Left ventricle myocardium superior (tissue), 1 donor: Measurements from ENCODE around the gene TNFRSF18. TPM values are rescaled to one million over a fixed set of nuclear protein-coding genes. Genes with fewer than 3 reads are reported as not detected.

Experiments used
- ATAC-seq: fragments of 200-7000 bp; cut with Tn5 transposase; one replicate; pipeline ENCODE4 v1.9.1; 2020; ENCODE audit warnings: mild to moderate bottlenecking, moderate library complexity
- DNase-seq: peaks from one replicate; pipeline ENCODE4 v3.0.0-alpha.2; 2020
- intact Hi-C: fragments of 100-400 bp; cut with micrococcal nuclease; formaldehyde crosslinking; loops from one replicate; pipeline ENCODE4 v1.11.0; 2022
- total RNA-seq: library from RNA; stranded (reverse); fragmentation: NEBNext Ultra II Directional; extraction: Animal tissue kit (Norgen Biotek cat#: 25700); gene quantifications from one replicate; pipeline ENCODE4 v1.2.1, GENCODE V29; 2021
- donor health status: DM: no; HTN: yes; CAD: no; lungs with severe emphysema.

Gene TNFRSF18
- total RNA-seq, 1 donor from 2014 or later = 0.32 TPM

DNA sequence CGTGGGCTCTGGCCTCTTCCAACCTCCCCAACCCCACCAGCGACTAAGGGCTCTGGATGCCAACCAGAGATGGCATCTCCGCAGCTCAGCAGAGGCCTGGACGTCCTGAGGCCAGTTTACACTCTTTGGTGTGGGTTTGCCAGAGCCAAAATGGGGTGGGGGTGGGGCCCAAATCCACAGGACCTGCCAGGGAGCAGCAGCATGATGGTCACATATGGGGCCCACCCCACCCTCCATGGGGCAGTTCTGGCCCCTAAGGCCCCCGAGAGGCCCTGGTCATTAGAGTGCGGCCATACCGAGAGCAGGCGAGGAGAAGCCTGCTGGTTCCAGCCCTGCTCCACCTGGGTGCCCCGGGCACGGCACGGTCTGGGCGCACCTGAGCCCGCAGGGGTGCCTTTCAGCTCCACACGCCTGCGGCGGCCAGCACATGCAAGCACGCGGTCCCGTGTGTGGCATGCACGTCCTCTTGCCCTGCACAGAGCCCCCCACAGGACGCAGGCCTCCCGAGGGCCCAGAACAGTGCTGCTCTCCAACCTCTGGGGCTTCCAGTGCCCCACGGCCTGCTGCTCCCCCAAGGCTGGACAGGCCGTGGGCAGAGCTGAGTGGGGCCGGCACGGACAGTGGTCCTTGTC lies 35.3 kb upstream of the TNFRSF18 start:
- ATAC-seq (no peak), DNase-seq (no peak)
- intact Hi-C loops = no loop called here

DNA sequence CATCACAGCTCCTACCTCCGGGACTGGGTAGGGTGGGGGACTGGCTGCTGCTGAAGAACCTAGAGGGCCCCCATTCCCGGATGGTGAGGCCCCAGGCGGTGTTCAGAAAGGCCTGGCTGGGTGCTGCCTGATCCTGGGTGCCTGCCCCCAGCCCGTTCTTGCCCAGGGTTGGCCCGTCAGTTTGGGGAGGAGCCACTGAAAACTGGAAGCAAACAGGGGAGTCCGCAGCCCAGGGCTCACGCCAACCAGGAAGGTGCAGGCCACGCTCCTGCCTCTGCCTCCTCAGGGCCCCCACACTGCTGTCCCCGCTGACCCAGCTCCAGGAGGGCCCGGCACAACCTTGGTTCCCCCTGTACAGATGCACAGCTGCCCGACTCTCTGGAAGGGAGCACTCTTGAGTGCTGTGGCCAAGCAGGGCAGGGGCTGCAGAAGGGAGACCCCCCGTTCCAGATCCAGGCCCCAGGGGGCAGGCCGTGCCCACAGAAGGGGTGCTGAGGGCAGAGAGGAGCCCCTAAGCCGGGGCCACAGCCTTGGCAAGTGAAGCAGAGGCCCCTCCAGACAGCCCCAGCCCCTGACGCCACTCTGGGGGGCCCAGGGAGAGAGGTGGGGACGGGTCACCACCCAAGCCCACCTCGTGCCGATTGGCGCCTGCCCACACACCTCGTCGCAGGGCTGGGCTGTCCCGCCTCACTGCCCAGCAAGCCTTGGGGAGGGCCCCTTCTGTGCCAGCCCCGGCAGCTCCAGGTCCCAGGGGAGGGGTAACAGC lies 34.6 kb upstream of the TNFRSF18 start:
- ATAC-seq (no peak), DNase-seq (no peak)
- intact Hi-C loops = no loop called here

- DNase-seq (no peak), ATAC-seq (no peak)
- intact Hi-C loops = no loop called here
These were observed 33.9 kb upstream of the TNFRSF18 start for GRCh38 chr1:1240348-1240732.

DNA sequence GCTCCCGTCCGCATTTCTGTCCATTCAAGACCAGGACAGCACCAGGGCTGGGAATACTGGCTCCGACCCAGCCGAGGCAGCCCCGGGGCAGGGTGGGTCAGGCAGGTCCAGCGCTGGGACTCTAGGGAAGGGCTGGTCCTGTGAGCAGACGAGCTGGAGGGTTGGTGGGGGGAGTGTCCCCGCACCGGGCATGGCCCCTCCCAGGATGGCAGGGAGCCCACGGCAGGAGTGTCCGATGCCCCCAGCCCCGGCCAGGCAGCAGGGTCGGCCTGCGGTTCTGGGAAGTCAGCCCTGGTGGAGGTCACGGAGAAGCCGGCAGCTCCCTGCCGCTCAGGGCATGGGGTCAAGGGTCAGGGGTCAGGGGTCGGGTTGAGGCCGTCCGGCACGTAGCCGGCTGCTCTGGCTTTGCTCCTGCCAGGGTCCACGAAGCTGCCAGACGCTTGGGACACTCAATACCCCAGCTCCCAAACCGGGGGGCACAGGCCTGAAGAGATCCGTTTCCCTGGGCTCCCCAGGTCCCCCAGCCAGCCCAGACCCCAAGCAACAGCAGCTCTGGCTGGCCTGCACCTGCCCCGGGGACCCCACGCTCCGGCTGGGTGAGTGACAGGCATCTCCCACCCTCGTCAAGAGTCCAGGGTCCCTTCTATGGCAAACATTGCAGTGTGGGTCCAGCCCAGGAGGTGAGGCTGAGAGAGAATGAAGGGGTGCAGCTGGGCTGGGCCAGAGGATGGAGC lies 33.4 kb upstream of the TNFRSF18 start:
- ATAC-seq (no peak), DNase-seq (no peak)
- intact Hi-C loops = no loop called here

GRCh38 chr1:1239227-1239613 lies 32.8 kb upstream of the TNFRSF18 start:
- intact Hi-C loops = no loop called here
- no peak for ATAC-seq
- no peak for DNase-seq

GRCh38 chr1:1238702-1239178 lies 32.3 kb upstream of the TNFRSF18 start:
- ATAC-seq = no peak
- no peak for DNase-seq
- intact Hi-C loops = no loop called here

DNA sequence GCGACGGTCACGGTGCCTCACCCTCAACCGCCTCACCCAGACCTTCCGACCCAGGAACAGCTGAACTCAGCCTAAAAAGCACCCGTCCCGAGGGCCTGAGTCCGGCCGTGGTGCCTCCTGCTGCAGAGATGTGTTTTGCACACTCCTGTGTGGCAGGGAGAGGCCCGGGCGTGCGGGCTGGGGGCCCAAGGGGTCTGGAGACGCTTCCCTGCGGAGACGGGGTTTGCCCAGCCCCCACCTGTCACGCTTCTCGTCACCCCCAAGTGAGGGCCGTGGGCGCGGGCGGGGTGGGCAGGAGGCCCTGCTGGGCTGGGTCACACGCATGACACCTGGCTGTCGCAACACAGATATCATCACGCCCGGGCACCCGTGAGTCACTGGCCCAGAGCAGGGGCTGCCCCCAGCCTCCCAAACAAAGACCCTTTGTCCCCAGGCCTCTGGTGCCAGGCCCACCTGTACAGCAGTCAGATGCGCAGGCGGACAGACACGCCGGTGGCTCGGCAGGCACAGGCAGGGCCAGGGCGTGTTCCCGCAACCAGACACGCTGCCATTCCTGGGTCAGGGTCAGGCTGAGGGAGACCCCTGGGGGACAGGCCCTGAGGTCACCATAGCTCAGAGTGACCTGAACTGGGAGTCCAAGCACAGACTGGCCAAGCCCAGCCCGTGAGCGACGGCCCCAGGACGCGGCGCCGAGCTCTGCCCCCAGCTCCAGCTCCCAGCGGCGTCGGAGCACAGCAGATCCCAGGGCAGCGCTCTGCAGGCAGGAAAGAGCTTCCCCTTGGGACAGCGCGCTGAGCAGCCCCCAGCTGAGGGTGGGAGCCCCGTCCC lies 31.7 kb upstream of the TNFRSF18 start:
- intact Hi-C loops = no loop called here
- no peak for ATAC-seq

GRCh38 chr1:1236945-1237873 lies 30.8 kb upstream of the TNFRSF18 start:
- ATAC-seq (no peak), DNase-seq (no peak)
- intact Hi-C loops = no loop called here

More for the DNA sequence above, 31.7 kb upstream of the TNFRSF18 start:
- no peak for DNase-seq

DNA sequence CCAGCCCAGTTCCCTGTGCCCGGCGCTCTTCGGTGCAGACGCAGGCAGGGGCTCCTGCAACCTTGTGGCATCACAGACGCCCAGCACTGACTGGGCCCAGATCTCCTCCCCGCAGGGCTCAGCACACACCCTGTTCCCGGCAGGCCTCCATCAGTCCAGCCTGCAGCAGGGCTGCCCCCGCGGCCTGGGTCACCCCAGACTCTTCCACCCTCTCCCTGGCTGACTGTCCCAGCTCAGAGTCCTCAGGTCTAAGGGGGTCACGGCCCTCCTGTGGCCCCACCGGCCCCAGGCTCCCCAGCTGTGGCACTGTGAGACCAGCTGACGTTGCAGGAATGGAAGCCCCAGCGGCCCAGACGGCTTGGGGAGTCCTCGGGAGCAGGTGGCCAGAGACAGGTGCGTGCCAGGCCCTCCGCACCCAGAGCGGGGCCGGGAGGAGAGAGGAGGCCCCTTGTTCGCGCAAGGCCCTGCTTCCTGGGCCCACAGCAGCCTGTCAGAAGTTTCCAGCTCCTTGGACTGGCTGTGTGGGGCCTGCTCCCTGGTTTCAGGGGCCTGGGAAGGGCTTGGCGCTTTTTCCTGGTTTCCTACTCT lies 29.9 kb upstream of the TNFRSF18 start:
- intact Hi-C loops = no loop called here
- DNase-seq (no peak), ATAC-seq (no peak)

GRCh38 chr1:1235016-1235744 lies 28.8 kb upstream of the TNFRSF18 start:
- ATAC-seq (no peak), DNase-seq (no peak)
- intact Hi-C loops = no loop called here

DNA sequence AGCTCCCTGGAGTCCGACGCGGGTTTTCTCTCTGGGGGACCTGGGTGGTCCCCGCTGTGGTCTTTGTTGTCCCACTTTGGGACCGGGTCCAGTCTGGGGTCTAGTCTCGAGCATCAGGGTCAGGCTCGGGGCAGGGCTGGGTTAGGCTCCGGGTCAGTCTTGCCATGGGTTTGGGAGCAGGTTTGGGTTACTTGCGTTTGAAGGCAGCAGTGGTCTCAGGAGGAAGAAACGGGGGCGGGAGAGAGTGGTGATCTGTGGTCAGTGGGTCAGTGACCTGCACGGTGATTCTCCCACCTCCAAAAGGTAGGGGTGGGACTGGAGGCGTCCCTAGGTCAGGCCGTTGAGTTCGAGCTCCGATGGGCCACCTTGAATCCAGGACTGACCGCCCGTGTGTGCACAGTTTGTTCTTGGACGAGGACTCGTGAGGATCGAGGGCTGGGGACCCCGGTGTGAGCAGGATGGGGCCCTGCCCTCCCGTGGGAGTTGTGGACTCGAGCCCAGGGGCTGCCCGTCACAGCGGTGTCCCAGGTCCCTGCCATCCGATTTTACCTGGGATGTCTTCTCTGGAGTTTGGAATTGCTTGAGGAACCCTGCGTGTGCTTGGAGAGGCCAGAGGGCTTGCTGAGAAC lies 27.9 kb upstream of the TNFRSF18 start:
- DNase-seq (no peak), ATAC-seq (no peak)
- intact Hi-C loops = no loop called here

DNA sequence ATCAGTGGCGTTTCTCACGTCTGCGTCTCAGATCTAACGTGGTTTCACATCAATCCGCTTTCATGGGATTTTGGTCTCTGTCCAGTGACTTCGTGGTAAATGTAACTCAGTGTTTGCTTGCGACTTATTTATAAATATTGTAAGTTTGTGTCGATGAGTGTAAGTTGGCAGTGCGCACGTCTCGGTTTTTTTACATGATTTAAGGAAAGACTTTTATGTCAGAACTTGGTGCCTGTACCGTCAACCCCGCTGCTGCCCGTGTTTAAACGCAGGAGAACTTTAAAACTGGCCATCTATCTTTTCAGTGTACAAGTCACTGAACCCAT lies 27.1 kb upstream of the TNFRSF18 start:
- DNase-seq (no peak), ATAC-seq (no peak)
- intact Hi-C loops = no loop called here

DNA sequence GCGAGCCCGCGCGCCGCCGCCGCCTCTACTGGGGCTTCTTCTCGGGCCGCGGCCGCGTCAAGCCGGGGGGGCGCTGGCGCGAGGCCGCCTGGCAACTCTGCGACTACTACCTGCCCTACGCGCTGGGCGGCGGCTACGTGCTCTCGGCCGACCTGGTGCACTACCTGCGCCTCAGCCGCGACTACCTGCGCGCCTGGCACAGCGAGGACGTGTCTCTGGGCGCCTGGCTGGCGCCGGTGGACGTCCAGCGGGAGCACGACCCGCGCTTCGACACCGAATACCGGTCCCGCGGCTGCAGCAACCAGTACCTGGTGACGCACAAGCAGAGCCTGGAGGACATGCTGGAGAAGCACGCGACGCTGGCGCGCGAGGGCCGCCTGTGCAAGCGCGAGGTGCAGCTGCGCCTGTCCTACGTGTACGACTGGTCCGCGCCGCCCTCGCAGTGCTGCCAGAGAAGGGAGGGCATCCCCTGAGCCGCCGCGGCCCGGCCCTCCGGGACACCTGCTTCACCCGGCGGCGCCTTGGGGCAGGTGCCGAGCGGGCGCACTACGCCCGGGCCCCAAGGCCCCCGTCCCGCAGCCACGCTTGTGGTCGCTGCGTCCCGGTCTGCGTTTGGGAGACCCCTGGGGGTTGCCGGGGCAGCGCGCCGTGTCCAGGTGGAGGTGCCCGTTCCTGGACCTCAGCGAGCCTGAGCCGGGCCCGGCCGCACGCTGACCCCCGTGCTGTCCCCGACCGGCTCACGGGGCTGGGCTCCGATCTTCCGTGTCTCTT lies 26.6 kb upstream of the TNFRSF18 start:
- intact Hi-C loops = no loop called here
- ATAC-seq = no peak
- DNase-seq = no peak

- intact Hi-C loops = no loop called here
- no peak for ATAC-seq
- DNase-seq = no peak
These were observed 25.9 kb upstream of the TNFRSF18 start, which contains the start of gene B3GALT6 for GRCh38 chr1:1232208-1232795. TSS of gene B3GALT6 (plus strand) at chr1:1232237. CDS start at chr1:1232279, 42 bp downstream.

DNA sequence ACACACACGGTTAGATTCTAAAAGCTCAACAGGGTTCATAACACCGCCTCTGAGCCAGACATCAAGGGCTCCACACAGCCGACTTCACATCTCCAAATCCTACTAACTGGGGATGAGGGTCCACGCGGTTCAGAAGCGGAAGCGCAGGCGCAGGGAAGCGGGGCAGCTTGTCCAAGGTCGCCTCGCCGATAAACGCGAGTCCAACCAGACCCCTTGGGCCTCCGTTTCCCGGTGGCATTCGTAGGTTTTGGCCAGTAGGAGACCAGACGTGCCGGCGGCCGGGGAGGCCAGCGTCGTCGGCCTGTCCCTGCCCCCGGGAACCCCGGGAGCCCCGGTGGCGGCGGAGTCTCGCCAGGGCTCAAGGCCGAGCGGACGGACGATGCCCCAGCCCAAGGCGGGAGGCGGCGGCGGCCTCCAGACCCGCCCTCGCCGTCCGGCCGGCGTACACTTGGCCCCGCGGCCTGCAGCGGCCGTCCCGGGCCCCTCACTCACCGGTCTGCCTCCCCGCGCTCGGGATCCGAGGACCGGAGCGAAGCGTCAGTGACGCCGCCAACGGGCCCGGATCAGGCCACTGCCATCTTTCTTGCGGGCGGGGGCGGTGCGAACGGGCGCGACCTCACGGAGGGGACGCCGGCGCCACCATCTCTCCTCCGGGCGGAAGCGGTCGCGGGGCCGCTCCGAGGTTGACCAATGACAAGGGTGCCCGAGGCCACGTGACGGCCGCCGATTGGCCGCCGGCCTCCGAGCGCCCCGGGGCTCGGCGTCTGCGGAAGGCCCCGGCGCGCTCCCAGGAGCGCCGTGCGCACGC lies 25.2 kb upstream of the TNFRSF18 start, which contains the start of gene SDF4:
Gene SDF4 (minus strand): TSS at position 602 of the 808 bp plus-strand sequence. CDS start 3,229 bp downstream, outside the sequence.
- ATAC-seq = peak; percentile 97
- intact Hi-C loops = no loop called here

More for the DNA sequence above, 25.2 kb upstream of the TNFRSF18 start, which contains the start of gene SDF4:
- DNase-seq = peak; percentile 98
